Hepatocyte (in vitro differentiated cells): ENCODE measurements around the gene DCLK2.

ENCODE experiments used
- CTCF ChIP-seq: fragments of 200-600 bp; sonication (generic); IDR thresholded peaks from 2 replicates; pipeline ENCODE4 v1.5.1; 2016; ENCODE audit warnings: antibody characterized with exemption, mild to moderate bottlenecking; ENCODE audit not compliant: poor library complexity
- EZH2 ChIP-seq: fragments of 200-600 bp; sonication (generic); IDR thresholded peaks from 2 replicates; pipeline ENCODE4 v1.6.1; 2016; ENCODE audit warnings: antibody characterized with exemption, mild to moderate bottlenecking, borderline replicate concordance
- EZH2phosphoT487 ChIP-seq: fragments of 200-600 bp; sonication (generic); IDR thresholded peaks from one replicate; pipeline ENCODE4 v1.6.1; 2018; ENCODE audit warnings: antibody characterized with exemption, mild to moderate bottlenecking, low read depth, moderate library complexity; ENCODE audit not compliant: unreplicated experiment, severe bottlenecking

- TF ChIP-seq CTCF (no peak), EZH2 (no peak), EZH2phosphoT487 (no peak)
Measured at GRCh38 chr4:150255610-150256224, 177.5 kb downstream of the DCLK2 start.
